HEK293 (cell line): ENCODE data around the gene CLDN19.

Experiments used
- CTCF ChIA-PET: fragments of 350-600 bp; formaldehyde crosslinking; extraction: SDS; loops from one replicate; lab custom pipeline; 2021; ENCODE audit warnings: antibody characterized with exemption; lab: Yijun Ruan, JAX
- POLR2A ChIA-PET: fragments of 300-600 bp; formaldehyde crosslinking; extraction: SDS; loops from one replicate; lab custom pipeline; 2020; ENCODE audit warnings: antibody characterized with exemption, inconsistent platforms; lab: Yijun Ruan, JAX
- H3K27ac ChIP-seq: fragments of 200-500 bp; sonication (Bioruptor generic); 2 replicates; pipeline ENCODE4 v1.5.1; 2014; ENCODE audit warnings: low read depth, low read length, control low read depth, inconsistent platforms; ENCODE audit errors: extremely low read depth
- H3K36me3 ChIP-seq, 2 experiments: fragments of 200-500 bp in 1 of 2; sonication (Bioruptor generic) in 1 of 2; 1 replicate in 1 of 2; 2 replicates in 1 of 2; pipeline ENCODE4 v1.5.1; 2014 to 2017; ENCODE audit warnings: inconsistent platforms in 2 of 2, low read length in 2 of 2; ENCODE audit not compliant: control insufficient read depth in 2 of 2, insufficient read depth in 1 of 2
- H3K4me1 ChIP-seq: fragments of 200-500 bp; sonication (Bioruptor generic); 2 replicates; pipeline ENCODE4 v1.5.1; 2014; ENCODE audit warnings: mild to moderate bottlenecking, low read length, inconsistent platforms; ENCODE audit not compliant: control insufficient read depth, insufficient read depth
- H3K4me3 ChIP-seq: 2 replicates; pipeline ENCODE4 v1.5.1; 2011; ENCODE audit warnings: low read depth, mild to moderate bottlenecking, control low read depth, low read length, moderate library complexity
- H3K9me3 ChIP-seq: fragments of 200-500 bp; sonication (Bioruptor generic); 2 replicates; pipeline ENCODE4 v1.5.1; 2014; ENCODE audit warnings: low read depth, low read length, inconsistent platforms; ENCODE audit not compliant: control insufficient read depth, insufficient read depth
- BCL11B ChIP-seq: fragments of 450-650 bp; formaldehyde crosslinking; IDR thresholded peaks from 2 replicates; pipeline ENCODE4 v1.5.1; 2016; ENCODE audit warnings: low read depth, missing biosample characterization, missing genetic modification characterization
- GLIS1 ChIP-seq: fragments of 450-650 bp; formaldehyde crosslinking; IDR thresholded peaks from 2 replicates; pipeline ENCODE4 v1.5.1; 2016; ENCODE audit warnings: missing biosample characterization, missing genetic modification characterization
- KLF8 ChIP-seq: fragments of 450-650 bp; formaldehyde crosslinking; IDR thresholded peaks from 2 replicates; pipeline ENCODE4 v1.5.1; 2016; ENCODE audit warnings: missing biosample characterization, missing genetic modification characterization
- ZBTB17 ChIP-seq: fragments of 450-650 bp; formaldehyde crosslinking; IDR thresholded peaks from 2 replicates; pipeline ENCODE4 v1.5.1; 2016; ENCODE audit warnings: missing biosample characterization, missing genetic modification characterization
- ZFHX2 ChIP-seq: fragments of 450-650 bp; formaldehyde crosslinking; conservative IDR thresholded peaks from 2 replicates; pipeline ENCODE4 v1.5.1; 2016; ENCODE audit warnings: missing biosample characterization, missing genetic modification characterization
- ZIC2 ChIP-seq: fragments of 450-650 bp; formaldehyde crosslinking; IDR thresholded peaks from 2 replicates; pipeline ENCODE4 v1.5.1; 2016; ENCODE audit warnings: missing biosample characterization, missing genetic modification characterization
- ZNF202 ChIP-seq: fragments of 450-650 bp; formaldehyde crosslinking; IDR thresholded peaks from 2 replicates; pipeline ENCODE4 v1.5.1; 2016; ENCODE audit warnings: missing biosample characterization, missing genetic modification characterization, borderline replicate concordance
- ZNF239 ChIP-seq: fragments of 450-650 bp; formaldehyde crosslinking; IDR thresholded peaks from 2 replicates; pipeline ENCODE4 v1.5.1; 2016; ENCODE audit warnings: missing biosample characterization, missing genetic modification characterization
- ZNF416 ChIP-seq: fragments of 450-650 bp; formaldehyde crosslinking; IDR thresholded peaks from 2 replicates; pipeline ENCODE4 v1.5.1; 2016; ENCODE audit warnings: missing biosample characterization, missing genetic modification characterization
- ZNF510 ChIP-seq: fragments of 450-650 bp; formaldehyde crosslinking; IDR thresholded peaks from 2 replicates; pipeline ENCODE4 v1.5.1; 2018; ENCODE audit warnings: mild to moderate bottlenecking, missing genetic modification characterization, missing biosample characterization; ENCODE audit not compliant: insufficient replicate concordance
- ZNF600 ChIP-seq: fragments of 450-650 bp; formaldehyde crosslinking; IDR thresholded peaks from 2 replicates; pipeline ENCODE4 v1.5.1; 2016; ENCODE audit warnings: missing biosample characterization, missing genetic modification characterization
- TF ChIP-seq, protein P1 (sequence below): fragments of 450-650 bp; formaldehyde crosslinking; IDR thresholded peaks from 2 replicates; pipeline ENCODE4 v1.5.1; 2016; ENCODE audit warnings: missing biosample characterization, missing genetic modification characterization
- TF ChIP-seq, protein P2 (sequence below): fragments of 450-650 bp; formaldehyde crosslinking; IDR thresholded peaks from 2 replicates; pipeline ENCODE4 v1.5.1; 2017; ENCODE audit warnings: missing biosample characterization, mild to moderate bottlenecking, missing genetic modification characterization, moderate library complexity
- TF ChIP-seq, protein P3 (sequence below): fragments of 450-650 bp; formaldehyde crosslinking; IDR thresholded peaks from 2 replicates; pipeline ENCODE4 v1.5.1; 2016; ENCODE audit warnings: missing biosample characterization, missing genetic modification characterization

The CLDN19 gene

DNA sequence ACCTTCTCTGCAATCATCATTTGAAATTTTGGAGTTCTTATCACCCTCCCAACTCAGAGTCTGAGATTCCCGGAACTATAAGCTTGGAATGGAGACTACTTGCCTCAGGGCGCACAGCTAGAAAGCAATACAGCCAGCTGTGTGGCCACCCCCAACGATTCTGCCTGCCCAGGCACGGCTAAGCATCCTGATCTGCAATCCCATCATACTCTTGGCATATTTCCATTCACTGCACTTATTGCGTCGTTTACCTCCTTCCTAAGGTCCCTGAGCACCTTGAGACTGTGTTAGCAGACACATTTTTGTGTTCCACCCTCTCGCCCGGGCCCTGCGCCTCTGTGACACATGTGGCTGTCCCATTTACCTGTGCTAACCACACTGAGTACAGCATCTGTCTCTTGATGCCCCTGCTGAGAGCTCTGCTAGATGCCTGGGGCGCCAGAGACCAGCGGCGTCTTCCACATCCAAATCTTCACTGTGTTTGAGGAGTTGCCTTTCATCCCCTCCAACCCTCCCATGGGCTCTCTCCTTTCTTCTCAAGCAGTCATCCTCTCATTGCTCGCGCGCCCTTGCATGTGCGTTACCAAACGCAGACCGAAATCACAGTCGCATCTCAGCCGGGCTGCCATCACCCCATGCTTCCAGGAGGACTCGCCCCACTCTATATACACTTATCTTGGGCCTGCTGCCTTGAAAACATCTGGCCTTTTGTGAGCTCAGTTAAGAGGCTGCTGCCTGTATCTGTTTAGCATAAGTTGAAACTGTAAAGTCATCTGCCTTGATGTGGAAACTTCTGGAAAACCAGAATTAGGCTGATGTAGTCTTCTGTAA is 3.5 kb upstream of the CLDN19 start:
- H3K27ac ChIP-seq: no peak overlapping the region
- CTCF ChIA-PET: interaction anchor here (1.9 kb wide), 1 partner anchor 165 kb away, joined by 7 read pairs; no protein-coding TSS in a partner anchor
- no peaks in the 10 kb centered on the region for H3K4me1 ChIP-seq
- no peaks in the 10 kb centered on the region for H3K9me3 ChIP-seq
- POLR2A ChIA-PET: interaction anchor here (1.6 kb wide), 1 partner anchor 61 kb away, joined by 8 read pairs; the partner anchor contains the start of gene YBX1
- no peak overlapping the region for H3K4me3 ChIP-seq
- TF ChIP-seq GLIS1 (tag by site-specific recombination) (peak; percentile 42; the same call in 1 of the 2 replicates), BCL11B (no peak), ZNF510 (tag by site-specific recombination) (no peak), ZIC2 (tag by site-specific recombination) (peak; percentile 67), ZNF600 (tag by site-specific recombination) (0 out of 2 replicates have a peak, but pooled peaks have one; percentile 20), ZNF202 (tag by site-specific recombination) (no peak), ZBTB17 (peak; percentile 73), ZNF239 (tag by site-specific recombination) (no peak), ZNF416 (tag by site-specific recombination) (no peak), KLF8 (no peak)
- TF ChIP-seq, protein P1, sequence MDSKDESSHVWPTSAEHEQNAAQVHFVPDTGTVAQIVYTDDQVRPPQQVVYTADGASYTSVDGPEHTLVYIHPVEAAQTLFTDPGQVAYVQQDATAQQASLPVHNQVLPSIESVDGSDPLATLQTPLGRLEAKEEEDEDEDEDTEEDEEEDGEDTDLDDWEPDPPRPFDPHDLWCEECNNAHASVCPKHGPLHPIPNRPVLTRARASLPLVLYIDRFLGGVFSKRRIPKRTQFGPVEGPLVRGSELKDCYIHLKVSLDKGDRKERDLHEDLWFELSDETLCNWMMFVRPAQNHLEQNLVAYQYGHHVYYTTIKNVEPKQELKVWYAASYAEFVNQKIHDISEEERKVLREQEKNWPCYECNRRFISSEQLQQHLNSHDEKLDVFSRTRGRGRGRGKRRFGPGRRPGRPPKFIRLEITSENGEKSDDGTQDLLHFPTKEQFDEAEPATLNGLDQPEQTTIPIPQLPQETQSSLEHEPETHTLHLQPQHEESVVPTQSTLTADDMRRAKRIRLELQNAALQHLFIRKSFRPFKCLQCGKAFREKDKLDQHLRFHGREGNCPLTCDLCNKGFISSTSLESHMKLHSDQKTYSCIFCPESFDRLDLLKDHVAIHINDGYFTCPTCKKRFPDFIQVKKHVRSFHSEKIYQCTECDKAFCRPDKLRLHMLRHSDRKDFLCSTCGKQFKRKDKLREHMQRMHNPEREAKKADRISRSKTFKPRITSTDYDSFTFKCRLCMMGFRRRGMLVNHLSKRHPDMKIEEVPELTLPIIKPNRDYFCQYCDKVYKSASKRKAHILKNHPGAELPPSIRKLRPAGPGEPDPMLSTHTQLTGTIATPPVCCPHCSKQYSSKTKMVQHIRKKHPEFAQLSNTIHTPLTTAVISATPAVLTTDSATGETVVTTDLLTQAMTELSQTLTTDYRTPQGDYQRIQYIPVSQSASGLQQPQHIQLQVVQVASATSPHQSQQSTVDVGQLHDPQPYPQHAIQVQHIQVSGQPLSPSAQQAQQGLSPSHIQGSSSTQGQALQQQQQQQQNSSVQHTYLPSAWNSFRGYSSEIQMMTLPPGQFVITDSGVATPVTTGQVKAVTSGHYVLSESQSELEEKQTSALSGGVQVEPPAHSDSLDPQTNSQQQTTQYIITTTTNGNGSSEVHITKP (tag by site-specific recombination): peak; percentile 47
- TF ChIP-seq, protein P2, sequence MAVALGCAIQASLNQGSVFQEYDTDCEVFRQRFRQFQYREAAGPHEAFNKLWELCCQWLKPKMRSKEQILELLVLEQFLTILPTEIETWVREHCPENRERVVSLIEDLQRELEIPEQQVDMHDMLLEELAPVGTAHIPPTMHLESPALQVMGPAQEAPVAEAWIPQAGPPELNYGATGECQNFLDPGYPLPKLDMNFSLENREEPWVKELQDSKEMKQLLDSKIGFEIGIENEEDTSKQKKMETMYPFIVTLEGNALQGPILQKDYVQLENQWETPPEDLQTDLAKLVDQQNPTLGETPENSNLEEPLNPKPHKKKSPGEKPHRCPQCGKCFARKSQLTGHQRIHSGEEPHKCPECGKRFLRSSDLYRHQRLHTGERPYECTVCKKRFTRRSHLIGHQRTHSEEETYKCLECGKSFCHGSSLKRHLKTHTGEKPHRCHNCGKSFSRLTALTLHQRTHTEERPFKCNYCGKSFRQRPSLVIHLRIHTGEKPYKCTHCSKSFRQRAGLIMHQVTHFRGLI (tag by site-specific recombination): no peak
- peaks cover 0 to 32% of the 10 kb centered on the region in 2 experiments; a peak in 2 of 3 replicates for H3K36me3 ChIP-seq

DNA sequence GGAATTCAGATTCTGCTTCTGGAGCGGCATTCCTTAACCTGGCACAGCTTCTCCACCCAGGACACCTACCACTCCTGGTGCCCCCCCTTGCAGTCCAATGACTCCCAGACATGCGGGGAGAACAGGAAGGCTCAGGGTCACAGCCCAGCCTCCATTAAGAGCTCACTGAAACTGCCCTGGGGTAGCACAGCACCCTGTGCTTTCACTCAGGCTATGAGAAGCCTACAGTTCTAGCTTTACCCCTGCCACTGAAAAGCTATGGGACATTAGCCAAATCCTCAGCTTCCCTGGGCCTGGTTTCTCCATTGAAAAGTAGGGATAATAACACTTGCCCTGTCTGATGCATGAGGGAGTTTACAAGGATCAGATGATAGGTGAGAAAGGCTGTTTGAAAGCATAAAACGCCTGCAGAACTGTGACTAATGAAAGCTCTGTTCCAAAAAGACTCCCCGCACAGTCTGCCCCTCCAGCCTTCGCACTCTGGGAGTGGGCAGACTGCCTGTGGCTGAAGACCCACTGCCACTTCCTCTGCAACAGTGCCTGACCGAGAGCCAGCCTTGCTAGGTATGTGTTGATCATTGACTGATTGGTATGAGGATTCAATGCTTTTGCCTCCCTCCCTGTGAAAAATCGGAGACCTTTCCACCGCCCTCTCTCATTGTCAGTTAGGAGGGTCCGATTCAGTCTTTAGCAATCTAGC is 2.7 kb upstream of the CLDN19 start:
- H3K27ac ChIP-seq: no peak overlapping the region
- no peaks in the 10 kb centered on the region for H3K4me1 ChIP-seq
- peaks cover 0 to 25% of the 10 kb centered on the region in 2 experiments; a peak in 2 of 3 replicates for H3K36me3 ChIP-seq
- ChIA-PET CTCF (interaction anchor here (1.9 kb wide), 1 partner anchor 164 kb away, joined by 7 read pairs; no protein-coding TSS in a partner anchor), POLR2A (interaction anchor here (0.6 to 1.6 kb wide), 2 partner anchors 11 to 60 kb away, joined by 4 to 8 read pairs; partner anchors contain the start of gene YBX1)
- TF ChIP-seq, protein P3, sequence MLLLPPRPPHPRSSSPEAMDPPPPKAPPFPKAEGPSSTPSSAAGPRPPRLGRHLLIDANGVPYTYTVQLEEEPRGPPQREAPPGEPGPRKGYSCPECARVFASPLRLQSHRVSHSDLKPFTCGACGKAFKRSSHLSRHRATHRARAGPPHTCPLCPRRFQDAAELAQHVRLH: no peak
- TF ChIP-seq ZFHX2: 0 out of 2 replicates have a peak, but pooled peaks have one; percentile 31
- H3K4me3 ChIP-seq: no peak overlapping the region
- no peaks in the 10 kb centered on the region for H3K9me3 ChIP-seq
